Activated naive CD8-positive, alpha-beta T cell treated with anti-CD3 and anti-CD28 coated beads, Interleukin-2, amount 50 U/mL, for 16 hours (primary cell): ENCODE measurements around the gene C5orf24.
A peak's percentile ranks its signal among the peaks of the same experiment; 100 is the strongest.
"Not testable (repeated sequence)": the region's sequence is repeated elsewhere in the genome, so short reads cannot be mapped to it uniquely, and the experiment has no call there.

Source experiments
- DNase-seq: peaks from one replicate; pipeline ENCODE4 v3.0.0-alpha.2; 2020; ENCODE audit warnings: low read depth, low spot score

The C5orf24 gene

DNA sequence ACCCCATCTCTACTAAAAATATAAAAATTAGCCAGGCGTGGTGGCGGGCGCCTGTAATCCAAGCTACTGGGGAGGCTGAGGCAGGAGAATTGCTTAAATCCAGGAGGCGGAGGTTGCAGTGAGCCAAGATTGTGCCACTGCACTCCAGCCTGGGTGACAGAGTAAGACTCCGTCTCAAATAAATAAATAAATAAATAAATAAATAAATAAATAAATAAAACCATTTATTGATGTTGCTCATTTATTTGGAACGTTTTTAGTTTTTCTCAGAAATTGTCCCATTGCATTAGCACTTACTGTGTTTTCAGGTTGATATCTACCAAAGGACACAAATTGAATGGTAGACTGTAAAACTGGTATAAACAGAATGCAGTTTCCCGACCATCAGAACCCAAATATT is 10.7 kb downstream of the C5orf24 start:
- DNase-seq: not testable (repeated sequence)

DNA sequence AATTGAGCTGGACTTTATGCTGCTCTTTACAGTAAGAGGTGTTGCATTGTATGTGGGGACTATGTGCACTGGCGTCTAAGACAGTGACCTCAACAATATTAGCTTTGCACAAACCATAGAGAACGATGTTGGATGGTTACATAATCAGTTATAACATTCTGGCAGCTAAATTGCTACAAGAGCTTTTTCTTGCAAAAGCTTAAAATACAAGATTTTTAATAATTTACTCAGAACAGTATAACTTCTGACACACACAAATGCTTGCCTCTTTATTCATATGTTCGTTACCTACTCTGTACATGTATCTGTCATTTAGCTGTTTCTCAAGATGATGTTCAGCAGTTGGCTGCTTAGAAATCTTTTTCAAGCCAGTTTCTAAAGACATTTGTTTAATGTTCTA is 11.6 kb downstream of the C5orf24 start:
- no peak for DNase-seq

DNA sequence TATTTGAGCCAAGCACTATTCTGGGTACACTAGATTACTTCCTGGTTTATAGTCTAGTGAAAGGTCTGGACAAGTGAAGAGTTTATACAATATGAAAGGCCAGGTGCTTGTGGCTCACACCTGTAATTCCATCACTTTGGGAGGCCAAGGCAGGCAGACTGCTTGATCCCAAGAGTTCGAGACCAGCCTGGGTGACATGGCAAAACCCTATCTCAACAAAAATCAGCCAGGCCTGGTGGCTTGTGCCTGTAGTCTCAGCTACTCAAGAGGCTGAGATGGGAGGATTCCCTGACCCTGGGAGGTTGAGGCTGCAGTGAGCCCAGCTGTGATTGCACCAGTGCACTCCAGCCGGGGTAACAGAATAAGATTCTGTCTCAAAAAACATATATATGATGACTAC is 18.9 kb downstream of the C5orf24 start:
- DNase-seq: no peak

DNA sequence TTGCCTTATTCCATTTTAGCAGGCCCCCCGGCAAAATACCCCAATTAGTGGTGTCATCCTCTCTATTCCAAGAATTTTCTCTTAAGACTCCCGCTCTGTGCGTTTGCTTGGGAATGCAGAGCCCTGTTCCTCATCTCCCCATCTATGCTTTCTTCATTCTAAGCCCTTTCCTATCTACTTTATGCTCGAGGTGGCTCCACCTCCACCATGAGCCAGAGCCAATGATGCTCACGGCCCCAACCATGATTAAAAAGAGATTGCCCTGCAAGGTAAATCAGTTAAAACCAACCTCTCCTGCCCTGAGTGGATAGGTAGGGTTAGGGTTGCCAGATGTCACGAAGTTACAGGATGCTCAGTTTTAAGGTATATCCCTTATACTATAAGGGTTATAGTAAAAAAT is 27.7 kb downstream of the C5orf24 start:
- no peak for DNase-seq

DNA sequence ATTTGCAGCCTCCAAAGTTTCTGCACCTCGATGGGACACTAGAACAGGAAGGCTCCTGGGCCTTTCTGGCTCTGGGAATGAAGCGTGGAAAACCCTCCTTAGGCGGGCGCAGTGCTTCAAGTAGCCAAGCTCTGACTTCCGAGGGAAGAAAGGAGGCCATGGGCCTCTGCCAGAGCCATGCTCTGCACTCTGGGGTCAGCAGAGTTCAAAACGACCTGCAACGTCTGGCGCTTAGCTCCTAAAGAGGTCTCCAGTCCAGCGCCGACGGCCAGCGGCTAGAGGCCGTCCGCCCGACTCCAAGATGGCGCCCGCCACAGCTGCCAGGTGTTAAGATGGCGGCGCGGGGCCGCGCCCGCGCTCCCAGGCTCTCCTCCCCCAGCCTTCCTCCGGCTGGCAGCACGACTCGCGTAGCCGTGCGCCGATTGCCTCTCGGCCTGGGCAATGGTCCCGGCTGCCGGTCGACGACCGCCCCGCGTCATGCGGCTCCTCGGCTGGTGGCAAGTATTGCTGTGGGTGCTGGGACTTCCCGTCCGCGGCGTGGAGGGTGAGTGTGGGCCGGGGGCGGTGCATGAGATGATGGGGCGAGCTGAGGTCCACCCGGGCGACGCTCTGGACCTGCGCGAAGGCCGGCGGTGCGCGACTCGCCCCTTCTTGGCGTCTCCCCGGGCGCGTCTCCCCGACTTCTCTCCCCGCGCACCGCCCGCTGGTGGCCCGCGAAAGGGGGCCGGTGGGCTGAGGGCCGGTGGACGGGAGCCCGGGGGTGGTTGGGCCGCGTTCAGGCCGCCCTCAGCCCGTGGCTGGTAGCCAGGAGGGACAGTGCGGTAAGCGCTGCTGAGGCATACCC is 28.4 kb downstream of the C5orf24 start, which contains the start of gene TXNDC15:
Gene TXNDC15, plus strand, starts transcription at position 385 of the 844 bp plus-strand sequence. Its CDS starts 57 bp downstream, at position 442.
- peak; percentile 49 for DNase-seq

DNA sequence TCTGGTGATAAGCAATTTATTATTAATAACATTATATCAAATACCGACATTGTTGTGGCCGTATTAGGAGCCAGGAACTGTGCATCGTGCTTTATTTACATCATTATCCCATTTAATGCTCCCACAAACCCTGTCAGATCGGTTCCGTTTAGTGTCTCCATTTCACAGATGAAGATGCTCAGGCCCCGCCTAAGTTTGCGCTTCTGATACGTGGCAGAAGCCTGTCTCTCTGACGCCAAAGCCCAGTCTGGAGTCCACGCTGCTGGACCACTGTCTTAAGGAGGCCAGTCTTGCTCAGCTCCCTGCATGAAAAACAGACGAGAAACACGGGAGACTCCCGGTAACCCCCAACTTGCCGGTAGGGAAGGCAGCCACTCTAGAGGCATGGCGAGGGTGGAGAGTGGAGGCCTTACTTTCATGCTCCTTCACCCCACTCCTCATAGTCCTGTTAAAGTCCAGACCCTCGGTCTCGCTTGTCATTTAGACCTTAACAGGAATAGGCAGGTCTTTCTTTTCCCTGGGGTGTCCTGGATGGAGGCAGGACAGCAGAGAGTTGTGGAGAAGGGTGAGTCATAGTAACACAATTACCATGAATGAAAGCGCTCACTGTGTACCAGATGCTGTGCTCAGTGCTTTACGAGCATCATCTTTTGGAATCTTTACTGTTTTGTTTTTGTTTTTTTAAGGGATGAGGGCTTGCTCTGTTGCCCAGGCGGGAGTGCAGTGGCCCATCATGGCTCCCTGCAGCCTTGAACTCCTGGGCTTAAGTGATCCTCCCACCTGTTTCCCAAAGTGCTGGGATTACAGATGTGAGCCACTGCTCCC is 29.3 kb downstream of the C5orf24 start:
- DNase-seq: no peak

DNA sequence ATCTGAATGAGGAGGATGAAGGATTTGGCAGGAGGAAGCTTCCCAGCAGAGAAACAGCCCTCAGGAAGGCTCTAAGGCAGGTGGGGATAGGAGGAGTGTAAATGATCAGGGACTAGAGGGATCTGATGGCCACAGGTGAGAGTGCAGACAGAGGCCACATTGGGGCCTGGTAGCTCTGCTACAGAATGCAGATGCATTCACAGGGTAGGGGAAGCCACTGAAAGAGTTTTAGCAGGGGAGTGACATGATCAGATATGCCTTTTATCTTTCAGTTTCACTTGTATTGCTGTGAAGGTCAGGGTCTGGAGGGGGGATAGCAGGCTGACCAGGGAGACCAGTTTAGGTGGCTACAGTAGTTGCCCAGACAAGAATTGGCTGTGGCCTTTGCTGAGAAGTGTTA is 31.4 kb downstream of the C5orf24 start:
- no peak for DNase-seq

DNA sequence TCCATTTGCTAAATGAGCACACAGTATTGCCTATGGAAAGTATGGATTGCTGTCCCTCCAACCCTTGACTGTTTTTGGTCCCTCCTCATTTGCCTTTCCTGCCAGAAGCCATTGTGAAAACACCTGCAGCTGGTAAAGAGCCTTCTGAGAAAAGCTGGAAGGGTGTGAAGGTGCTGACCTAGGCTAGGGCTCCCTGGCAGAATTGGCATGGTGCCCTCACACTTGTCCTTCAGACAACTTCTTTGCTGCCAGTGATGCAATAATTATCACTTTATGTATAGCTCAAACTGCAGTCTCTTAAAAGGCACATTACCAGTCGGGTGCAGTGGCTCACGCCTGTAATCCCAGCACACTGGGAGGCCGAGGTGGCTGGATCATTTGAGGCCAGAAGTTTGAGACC is 32.6 kb downstream of the C5orf24 start:
- DNase-seq: no peak

DNA sequence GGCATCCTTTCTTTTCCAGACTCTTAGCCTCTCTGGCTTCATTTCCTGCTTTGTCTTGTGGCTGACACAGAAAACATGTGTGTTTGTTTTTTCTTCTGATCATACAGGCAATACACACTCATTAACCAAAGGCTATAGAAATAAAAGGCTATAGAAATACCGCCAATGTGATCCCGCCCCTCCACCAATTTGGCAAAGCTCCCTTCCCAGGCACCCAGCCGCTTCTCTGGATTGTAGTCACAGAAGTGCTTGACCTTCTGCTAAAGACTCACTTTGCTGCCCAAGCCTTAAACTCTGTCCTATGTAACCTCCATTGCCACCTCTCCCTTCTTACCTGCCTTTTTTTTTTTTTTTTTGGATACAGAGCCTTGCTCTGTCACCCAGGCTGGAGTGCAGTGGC is 33.7 kb downstream of the C5orf24 start:
- DNase-seq: no peak

DNA sequence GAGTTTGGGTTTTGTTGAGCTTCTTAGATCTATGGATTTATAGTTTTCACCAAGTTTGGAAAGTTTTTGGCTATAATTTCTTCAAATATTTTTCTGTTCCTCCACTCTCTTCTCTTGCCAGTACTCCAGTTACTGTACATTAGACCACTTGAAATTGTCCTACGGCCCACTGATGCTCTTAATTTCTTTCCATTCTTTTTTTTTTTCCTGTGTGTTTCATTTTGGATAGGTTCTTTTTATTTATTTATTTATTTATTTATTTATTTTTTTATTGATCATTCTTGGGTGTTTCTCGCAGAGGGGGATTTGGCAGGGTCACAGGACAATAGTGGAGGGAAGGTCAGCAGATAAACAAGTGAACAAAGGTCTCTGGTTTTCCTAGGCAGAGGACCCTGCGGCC is 35.2 kb downstream of the C5orf24 start:
- not testable (repeated sequence) for DNase-seq

DNA sequence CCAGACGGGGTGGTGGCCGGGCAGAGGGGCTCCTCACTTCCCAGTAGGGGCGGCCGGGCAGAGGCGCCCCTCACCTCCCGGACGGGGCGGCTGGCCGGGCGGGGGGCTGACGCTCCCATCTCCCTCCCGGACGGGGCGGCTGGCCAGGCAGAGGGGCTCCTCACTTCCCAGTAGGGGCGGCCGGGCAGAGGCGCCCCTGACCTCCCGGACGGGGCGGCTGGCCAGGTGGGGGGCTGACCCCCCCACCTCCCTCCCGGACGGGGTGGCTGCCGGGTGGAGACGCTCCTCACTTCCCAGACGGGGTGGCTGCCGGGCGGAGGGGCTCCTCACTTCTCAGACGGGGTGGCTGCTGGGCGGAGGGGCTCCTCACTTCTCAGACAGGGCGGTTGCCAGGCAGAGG is 35.9 kb downstream of the C5orf24 start:
- DNase-seq: not testable (repeated sequence)

DNA sequence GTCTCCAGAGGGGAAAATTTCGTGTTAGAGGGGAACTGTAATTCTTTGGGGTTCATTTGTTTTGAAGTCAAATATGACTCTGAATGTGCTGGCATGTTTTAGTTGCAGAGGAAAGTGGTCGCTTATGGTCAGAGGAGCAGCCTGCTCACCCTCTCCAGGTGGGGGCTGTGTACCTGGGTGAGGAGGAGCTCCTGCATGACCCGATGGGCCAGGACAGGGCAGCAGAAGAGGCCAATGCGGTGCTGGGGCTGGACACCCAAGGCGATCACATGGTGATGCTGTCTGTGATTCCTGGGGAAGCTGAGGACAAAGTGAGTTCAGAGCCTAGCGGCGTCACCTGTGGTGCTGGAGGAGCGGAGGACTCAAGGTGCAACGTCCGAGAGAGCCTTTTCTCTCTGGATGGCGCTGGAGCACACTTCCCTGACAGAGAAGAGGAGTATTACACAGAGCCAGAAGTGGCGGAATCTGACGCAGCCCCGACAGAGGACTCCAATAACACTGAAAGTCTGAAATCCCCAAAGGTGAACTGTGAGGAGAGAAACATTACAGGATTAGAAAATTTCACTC is 41.9 kb downstream of the C5orf24 start:
- DNase-seq: no peak

DNA sequence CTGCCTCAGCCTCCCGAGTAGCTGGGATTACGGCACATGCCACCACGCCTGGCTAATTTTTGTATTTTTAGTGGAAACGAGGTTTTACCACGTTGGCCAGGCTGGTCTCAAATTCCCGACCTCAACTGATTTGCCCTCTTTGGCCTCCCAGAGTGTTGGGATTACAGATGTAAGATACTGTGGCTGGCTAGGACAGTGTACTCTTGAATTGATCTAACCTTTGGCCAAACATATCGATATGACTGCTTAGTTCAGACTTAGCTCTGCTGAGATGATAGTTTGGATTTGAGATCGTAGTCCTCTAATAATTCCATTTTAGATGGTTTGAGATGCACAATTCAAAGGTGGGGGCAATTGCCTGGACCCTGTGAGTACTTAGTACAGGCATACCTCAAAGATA is 43.6 kb downstream of the C5orf24 start:
- DNase-seq: no peak

DNA sequence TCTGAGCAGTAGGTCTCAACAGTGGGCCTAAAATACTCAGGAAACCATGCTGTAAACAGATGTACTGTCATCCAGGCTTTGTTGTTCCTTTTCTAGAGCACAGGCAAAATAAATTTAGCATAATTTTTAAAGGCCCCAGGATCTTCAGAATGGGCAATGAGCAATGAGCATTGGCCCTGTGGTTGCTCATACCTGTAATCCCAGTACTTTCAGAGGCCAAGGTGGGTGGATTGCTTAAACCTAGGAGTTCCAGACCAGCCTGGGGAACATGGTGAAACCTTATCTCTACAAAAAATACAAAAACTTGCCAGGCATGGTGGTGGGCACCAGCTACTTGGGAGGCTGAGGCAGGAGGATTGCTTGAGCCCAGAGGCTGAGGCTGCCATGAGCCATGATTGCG is 45.7 kb downstream of the C5orf24 start:
- DNase-seq: no peak

DNA sequence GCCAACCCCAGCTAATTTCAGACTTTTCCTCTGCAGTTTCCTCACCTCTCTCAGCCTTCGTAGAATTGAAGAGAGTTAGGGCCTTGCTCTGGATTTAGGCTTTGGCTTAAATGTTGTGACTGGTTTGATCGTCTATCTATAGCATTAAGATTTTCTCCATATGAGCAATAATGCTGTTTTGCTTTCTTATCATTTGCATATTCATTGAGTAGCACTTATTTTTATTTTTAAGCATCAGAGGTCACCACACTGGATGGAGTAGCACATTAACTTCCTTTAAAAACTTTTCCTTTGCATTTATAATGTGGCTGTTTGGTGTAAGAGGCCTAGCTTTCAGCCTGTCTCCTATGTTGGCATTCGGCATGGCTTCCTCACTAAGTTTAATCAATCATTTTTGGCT is 46.5 kb downstream of the C5orf24 start:
- DNase-seq: no peak

DNA sequence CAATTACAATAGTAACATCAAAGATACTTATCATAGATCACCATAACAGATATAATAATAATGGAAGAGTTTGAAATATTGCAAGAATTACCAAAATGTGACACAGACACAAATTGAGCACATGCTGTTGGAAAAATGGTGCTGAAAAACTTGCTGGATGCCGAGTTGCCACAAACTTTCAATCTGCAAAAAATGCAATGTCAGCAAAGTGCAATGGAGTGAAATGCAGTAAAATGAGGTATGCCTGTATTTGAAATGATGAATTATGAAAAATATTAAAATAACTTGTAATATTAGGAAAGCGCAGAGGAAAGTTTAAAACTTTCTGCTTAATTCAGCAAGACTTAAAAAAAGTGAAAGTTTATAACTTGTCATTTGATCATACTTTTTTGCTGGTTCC is 47.2 kb downstream of the C5orf24 start:
- no peak for DNase-seq

DNA sequence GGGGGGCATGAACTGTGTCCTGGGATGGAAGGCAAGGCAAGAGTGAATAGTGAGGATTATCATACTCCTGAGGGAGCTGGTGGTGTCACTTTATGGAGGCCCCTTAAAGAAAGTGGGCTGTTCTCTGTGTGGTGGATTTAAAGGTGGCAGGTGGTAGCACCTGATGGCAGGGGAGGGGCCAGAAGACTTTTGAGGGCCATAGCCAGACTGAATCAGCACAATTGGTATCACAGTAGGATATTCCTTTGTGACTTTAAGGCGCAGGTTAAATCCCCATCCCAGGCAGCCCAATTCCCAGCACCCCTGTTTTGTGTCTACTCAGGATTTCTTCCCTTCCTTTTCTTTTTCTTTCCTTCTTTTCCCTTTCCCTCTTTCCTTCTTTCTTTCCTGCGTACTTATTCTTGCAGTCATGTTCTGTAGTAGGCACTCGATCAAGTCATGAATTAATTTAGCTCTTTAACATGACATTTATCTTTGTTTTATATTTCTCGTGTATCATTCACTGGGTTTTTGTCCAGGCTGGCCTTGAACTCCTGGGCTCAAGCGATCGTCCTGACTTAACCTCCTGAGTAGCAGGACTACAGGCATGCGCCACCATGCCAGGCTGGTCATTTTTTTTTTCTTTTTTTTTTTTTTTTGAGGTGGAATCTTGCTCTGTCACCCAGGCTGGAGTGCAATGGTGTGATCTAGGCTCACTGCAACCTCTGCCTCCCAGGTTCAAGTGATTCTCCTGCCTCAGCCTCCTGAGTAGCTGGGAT is 48.2 kb downstream of the C5orf24 start:
- DNase-seq: no peak

DNA sequence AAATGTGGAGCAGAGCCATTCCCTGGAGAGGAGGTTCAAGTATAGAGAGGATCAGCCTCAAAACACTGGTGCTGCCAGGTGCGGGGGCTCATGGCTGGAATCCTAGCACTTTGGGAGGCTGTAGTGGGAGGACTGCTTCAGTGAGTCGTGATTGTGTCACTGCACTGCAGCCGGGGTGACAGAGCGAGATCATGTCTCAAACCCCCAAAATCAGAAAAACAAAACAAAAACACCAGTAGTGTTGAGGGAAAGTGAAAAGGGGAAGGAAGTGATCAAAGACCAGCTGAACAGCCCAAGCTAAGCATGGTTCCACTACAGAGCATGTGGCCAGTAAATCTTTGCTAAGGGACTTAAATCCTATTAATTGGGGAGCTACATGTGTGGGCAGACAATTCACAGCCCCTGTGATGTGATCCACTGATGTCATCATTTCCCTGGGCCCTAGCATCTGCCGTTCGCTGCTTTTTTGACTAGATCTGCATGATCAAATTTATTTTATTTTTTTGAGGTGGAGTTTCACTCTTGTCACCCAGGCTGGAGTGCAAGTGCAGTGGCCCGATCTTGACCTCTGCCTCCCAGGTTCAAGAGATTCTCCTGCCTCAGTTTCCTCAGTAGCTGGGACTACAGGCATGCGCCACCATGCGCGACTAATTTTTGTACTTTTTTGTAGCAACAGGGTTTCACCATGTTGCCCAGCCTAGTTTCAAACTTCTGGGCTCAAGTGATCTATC is 56.5 kb downstream of the C5orf24 start:
- DNase-seq: no peak

DNA sequence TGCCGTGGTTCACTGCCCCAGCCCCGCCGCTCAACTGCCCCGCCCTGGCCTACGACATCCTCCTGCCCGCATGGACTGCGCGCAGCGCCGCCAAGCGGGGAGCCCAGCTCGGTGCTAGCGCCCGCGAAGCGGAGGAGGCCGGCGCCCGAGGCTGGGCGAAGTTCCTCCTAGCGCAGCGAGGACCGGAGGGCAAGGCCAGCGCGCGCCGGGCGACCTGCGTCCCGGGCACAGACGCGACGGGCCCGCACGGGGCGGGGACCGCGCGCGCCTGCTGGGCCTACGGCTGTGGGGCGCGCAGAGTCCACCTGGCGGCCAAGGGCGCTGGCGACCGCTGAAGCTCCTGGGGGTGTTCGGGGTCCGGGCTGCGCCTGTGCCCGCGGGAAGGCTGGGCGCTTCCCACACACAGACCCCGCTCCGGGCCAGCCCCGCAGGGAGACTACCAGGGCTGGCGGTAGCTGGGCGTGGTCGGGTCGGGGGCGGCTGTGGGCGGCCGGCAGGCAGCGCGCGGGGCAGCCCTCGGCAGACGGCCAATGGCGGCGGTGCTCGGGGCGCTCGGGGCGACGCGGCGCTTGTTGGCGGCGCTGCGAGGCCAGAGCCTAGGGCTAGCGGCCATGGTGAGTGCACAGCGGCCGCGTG is 59.0 kb downstream of the C5orf24 start, which contains the start of gene PCBD2:
Gene PCBD2, plus strand, starts transcription at position 522 of the 636 bp plus-strand sequence. Its CDS starts 9 bp downstream, at position 531.
- peak; percentile 83 for DNase-seq

DNA sequence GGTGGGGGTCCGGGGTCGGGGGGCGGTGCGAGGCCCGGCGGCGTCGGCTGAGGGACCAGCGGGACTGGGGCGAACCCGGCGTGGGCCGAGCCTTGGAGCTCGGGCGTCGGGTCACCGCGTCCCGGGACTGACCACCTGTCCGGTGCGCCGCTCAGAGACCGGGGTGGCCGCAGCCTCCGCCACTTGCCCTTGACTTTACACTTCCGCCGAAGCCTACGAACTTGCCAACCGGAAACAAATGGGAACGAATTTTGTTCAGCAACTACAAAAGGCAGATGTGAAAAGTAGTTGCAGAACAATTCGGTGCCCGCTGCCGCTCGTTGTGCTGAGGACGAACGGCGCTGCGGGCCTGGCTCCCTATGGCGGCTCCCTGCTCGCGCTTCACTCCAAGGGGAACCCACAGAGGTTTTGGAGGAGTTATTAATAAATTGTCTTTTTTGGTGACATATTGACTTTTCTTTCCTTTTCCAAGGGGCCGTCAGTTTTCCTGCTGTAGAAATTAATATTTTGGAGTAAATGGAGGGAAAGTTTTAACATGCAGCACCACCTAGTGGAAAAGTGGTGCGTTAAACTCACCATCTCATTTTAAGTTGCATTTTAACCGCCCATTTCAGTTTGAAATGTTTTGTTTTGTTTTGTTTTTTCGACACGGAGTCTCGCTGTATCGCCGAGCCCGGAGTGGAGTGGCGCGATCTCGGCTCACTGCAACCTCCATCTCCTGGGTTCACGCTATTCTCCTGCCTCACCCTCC is 59.7 kb downstream of the C5orf24 start:
- peak; percentile 14 for DNase-seq
